Uterus (tissue), 4 donors: ENCODE results near the gene GMDS. TPM values are rescaled to one million over a fixed set of nuclear protein-coding genes. Genes with fewer than 3 reads are reported as not detected.

Experiments
- DNase-seq, 2 donors: peaks; one replicate each; pipeline ENCODE4 v3.0.0-alpha.2; 2019 to 2020
- H3K27ac ChIP-seq, 2 donors: fragments of 200-600 bp; sonication (generic); 1 replicate in 1 of 2; 2 replicates in 1 of 2; pipeline ENCODE4 v1.5.1; 2016 to 2018
- H3K27me3 ChIP-seq, 2 donors: fragments of 200-600 bp; sonication (generic); one replicate each; pipeline ENCODE4 v1.5.1; 2018 to 2019; ENCODE audit warnings: control low read depth in 1 of 2
- H3K36me3 ChIP-seq, 2 donors: fragments of 200-600 bp; sonication (generic); one replicate each; pipeline ENCODE4 v1.5.1; 2019; ENCODE audit warnings: control low read depth in 1 of 2
- H3K4me1 ChIP-seq, 2 donors: fragments of 200-600 bp; sonication (generic); one replicate each; pipeline ENCODE4 v1.5.1; 2018 to 2019; ENCODE audit warnings: control low read depth in 1 of 2
- H3K4me3 ChIP-seq, 2 donors: fragments of 200-600 bp; sonication (generic); 1 replicate in 1 of 2; 2 replicates in 1 of 2; pipeline ENCODE4 v1.5.1; 2018 to 2019; ENCODE audit warnings: mild to moderate bottlenecking in 1 of 2
- H3K9me3 ChIP-seq, 2 donors: fragments of 200-600 bp; sonication (generic); one replicate each; pipeline ENCODE4 v1.5.1; 2019; ENCODE audit warnings: control low read depth in 1 of 2
- POLR2A ChIP-seq, 2 donors: fragments of 450-650 bp; IDR thresholded peaks; one replicate each; pipeline ENCODE4 v1.6.1; 2016; ENCODE audit warnings: antibody characterized with exemption in 2 of 2, mild to moderate bottlenecking in 1 of 2, moderate library complexity in 1 of 2
- intact Hi-C: fragments of 100-400 bp; cut with DNase I; formaldehyde crosslinking; loops from one replicate; pipeline ENCODE4 v1.15.1; 2023; ENCODE audit warnings: low total_unique reads
- total RNA-seq, 4 donors: library from RNA; depleted of rRNA in 3 of 4; stranded (reverse); fragments of >200 nt in 3 of 4; gene quantifications; one replicate each; pipeline versions ENCODE4 v1.1.0 to v1.2.4, GENCODE V29; 2014 to 2023
- TF ChIP-seq, protein P1 (sequence below), 4 experiments: fragments of 200-600 bp in 2 of 4; fragments of 450-650 bp in 2 of 4; sonication (generic) in 2 of 4; IDR thresholded peaks; one replicate each; pipeline ENCODE4 v1.5.1; 2016 to 2019; ENCODE audit warnings: antibody characterized with exemption in 4 of 4, mild to moderate bottlenecking in 2 of 4, moderate library complexity in 1 of 4
- donor health status: DM: yes; HTN: yes; CAD: no.

The GMDS gene
- total RNA-seq, 4 donors from 2014 or later, result 5.3 to 17.4 (median 12.9) TPM

- no peaks in the 10 kb centered on the region for H3K27me3 ChIP-seq
- no peak overlapping the region for H3K4me3 ChIP-seq
- peaks cover 0 to 6% of the 10 kb centered on the region in 2 donors for H3K4me1 ChIP-seq
- DNase-seq, result no peak
- intact Hi-C loops, result no loop called here
- no peaks in the 10 kb centered on the region for H3K9me3 ChIP-seq
- H3K27ac ChIP-seq, result no peak overlapping the region
- no peak for TF ChIP-seq POLR2A (IDR thresholded peaks at IDR 0.05)
- TF ChIP-seq, protein P1, sequence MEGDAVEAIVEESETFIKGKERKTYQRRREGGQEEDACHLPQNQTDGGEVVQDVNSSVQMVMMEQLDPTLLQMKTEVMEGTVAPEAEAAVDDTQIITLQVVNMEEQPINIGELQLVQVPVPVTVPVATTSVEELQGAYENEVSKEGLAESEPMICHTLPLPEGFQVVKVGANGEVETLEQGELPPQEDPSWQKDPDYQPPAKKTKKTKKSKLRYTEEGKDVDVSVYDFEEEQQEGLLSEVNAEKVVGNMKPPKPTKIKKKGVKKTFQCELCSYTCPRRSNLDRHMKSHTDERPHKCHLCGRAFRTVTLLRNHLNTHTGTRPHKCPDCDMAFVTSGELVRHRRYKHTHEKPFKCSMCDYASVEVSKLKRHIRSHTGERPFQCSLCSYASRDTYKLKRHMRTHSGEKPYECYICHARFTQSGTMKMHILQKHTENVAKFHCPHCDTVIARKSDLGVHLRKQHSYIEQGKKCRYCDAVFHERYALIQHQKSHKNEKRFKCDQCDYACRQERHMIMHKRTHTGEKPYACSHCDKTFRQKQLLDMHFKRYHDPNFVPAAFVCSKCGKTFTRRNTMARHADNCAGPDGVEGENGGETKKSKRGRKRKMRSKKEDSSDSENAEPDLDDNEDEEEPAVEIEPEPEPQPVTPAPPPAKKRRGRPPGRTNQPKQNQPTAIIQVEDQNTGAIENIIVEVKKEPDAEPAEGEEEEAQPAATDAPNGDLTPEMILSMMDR (IDR thresholded peaks at IDR 0.05), result no peak
- no peaks in the 10 kb centered on the region for H3K36me3 ChIP-seq
Measured at GRCh38 chr6:1834207-1834606, 411.2 kb downstream of the GMDS start.

- H3K27ac ChIP-seq, result peak overlapping the region in 1 of 2 donors; percentile 52
- DNase-seq, result peak; percentile 35 to 56
Measured at GRCh38 chr6:1832844-1833787, 412.3 kb downstream of the GMDS start.

GRCh38 chr6:1832358-1832757 lies 413.0 kb downstream of the GMDS start:
- DNase-seq, result no peak
- Histone ChIP-seq H3K4me1 (peaks cover 0 to 6% of the 10 kb centered on the region in 2 donors), H3K9me3 (peaks cover 0 to 8% of the 10 kb centered on the region in 2 donors), H3K4me3 (no peak overlapping the region), H3K27me3 (no peaks in the 10 kb centered on the region), H3K27ac (peak overlapping the region in 1 of 2 donors; percentile 52), H3K36me3 (no peaks in the 10 kb centered on the region)
- TF ChIP-seq, protein P1 (IDR thresholded peaks at IDR 0.05), result no peak
- no peak for TF ChIP-seq POLR2A (IDR thresholded peaks at IDR 0.05)
- intact Hi-C loops, result no loop called here

More at GRCh38 chr6:1832844-1833787, 412.3 kb downstream of the GMDS start:
- Histone ChIP-seq H3K4me1 (peaks cover 0 to 6% of the 10 kb centered on the region in 2 donors), H3K9me3 (peaks cover 0 to 6% of the 10 kb centered on the region in 2 donors), H3K36me3 (no peaks in the 10 kb centered on the region), H3K27me3 (no peaks in the 10 kb centered on the region), H3K4me3 (no peak overlapping the region)
- intact Hi-C loops, result no loop called here
- no peak for TF ChIP-seq POLR2A (IDR thresholded peaks at IDR 0.05)
- TF ChIP-seq, protein P1 (IDR thresholded peaks at IDR 0.05), result no peak

DNA sequence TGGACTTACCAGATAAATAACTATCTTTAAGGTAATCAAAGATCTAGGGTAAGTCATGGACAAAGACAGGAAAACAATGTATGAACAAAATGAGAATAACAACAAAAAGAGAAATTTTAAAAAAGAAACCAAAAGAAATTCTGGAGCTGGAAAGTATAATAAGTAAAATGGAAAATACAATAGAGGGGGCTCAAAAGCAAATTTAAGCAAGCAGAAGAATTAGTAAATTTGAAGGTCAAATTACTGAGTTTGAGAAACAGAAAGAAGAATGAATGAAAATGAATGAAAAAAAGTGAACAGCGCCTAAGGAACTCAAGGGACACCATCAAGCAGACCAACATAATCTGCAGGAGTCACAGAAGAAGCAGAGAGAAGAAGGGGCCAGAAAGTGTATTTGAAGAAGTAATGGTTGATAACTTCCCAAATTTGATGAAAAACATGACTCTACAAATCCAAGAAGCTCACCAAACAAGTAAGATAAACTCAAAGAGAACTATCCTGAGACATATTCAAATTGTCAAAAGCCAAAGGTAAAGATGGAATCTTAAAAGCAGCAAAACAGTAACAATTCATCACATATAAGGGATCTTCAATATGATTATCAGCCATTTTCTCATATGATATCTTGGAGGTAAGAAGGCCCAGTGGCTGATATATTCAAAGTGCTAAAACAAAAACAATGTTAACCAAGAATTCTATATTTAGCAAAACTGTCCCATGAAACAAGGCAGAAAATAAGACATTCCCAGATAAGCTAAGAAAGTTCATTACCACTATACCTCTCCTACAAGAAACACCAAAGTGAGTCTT lies 417.2 kb downstream of the GMDS start:
- H3K27me3 ChIP-seq, result no peaks in the 10 kb centered on the region
- no peak for DNase-seq

More for the DNA sequence above, 417.2 kb downstream of the GMDS start:
- no peak overlapping the region for H3K27ac ChIP-seq
- intact Hi-C loops, result no loop called here
- peaks cover 0 to 8% of the 10 kb centered on the region in 2 donors for H3K9me3 ChIP-seq
- no peaks in the 10 kb centered on the region for H3K4me1 ChIP-seq
- H3K4me3 ChIP-seq, result no peak overlapping the region
- H3K36me3 ChIP-seq, result no peaks in the 10 kb centered on the region
- TF ChIP-seq, protein P1 (IDR thresholded peaks at IDR 0.05), result no peak
- TF ChIP-seq POLR2A (IDR thresholded peaks at IDR 0.05), result no peak
